Choroid plexus epithelial cell (primary cell): ENCODE data around the gene SMIM32.

Experiments used
- DNase-seq: peaks from one replicate; pipeline ENCODE4 v3.0.0-alpha.2; 2010; ENCODE audit warnings: low read depth
- H3K4me3 ChIP-seq: 2 replicates; pipeline ENCODE4 v1.5.1; 2011; ENCODE audit warnings: low read depth, mild to moderate bottlenecking, control low read depth, low read length, moderate library complexity
- TF ChIP-seq, protein P1 (sequence below): conservative IDR thresholded peaks from 2 replicates; pipeline ENCODE4 v1.5.1; 2011; ENCODE audit warnings: low read depth, mild to moderate bottlenecking, control low read depth, inconsistent platforms, low read length, moderate library complexity

SMIM32 gene

DNA sequence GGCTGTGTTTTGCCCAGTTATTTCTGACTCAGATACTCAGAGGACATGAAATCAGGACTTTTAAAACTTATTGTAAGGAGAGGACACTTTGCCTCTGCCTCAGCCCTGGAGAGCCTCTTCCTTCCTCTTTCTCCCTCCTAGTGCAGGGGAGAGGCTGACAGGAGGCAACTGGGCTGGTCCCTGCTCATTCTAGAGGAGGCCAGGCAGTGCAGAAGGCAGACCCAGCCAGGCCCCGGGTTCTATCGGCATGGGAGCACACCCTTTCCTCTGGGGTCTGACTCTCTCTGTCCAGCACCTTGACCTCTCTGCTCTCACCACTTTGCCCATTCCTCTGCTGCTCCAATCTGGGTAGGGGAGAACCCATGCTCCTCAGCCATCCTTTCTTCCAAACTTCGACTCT lies 16.0 kb upstream of the SMIM32 start:
- no peak overlapping the region for H3K4me3 ChIP-seq
- TF ChIP-seq, protein P1, sequence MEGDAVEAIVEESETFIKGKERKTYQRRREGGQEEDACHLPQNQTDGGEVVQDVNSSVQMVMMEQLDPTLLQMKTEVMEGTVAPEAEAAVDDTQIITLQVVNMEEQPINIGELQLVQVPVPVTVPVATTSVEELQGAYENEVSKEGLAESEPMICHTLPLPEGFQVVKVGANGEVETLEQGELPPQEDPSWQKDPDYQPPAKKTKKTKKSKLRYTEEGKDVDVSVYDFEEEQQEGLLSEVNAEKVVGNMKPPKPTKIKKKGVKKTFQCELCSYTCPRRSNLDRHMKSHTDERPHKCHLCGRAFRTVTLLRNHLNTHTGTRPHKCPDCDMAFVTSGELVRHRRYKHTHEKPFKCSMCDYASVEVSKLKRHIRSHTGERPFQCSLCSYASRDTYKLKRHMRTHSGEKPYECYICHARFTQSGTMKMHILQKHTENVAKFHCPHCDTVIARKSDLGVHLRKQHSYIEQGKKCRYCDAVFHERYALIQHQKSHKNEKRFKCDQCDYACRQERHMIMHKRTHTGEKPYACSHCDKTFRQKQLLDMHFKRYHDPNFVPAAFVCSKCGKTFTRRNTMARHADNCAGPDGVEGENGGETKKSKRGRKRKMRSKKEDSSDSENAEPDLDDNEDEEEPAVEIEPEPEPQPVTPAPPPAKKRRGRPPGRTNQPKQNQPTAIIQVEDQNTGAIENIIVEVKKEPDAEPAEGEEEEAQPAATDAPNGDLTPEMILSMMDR: no peak
- DNase-seq: no peak

DNA sequence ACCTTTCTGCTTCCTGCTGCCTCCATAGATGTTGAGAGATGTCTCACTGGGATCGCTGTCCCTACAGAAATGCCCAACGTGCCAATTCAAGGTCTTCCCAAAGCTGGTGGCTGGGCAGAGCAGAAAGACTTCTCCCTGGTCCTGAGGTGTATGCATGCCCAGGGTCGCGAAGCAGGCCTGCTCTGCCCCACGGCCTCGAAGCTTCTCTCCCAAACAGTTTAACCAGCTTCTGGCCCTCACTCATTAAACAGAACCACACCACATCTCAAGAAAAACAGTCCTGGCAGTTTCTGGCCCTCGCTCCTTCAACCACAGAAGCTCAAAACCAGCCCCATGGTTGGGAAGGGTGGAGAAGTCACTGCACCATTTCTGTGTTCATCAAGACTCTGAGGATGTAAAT lies 14.7 kb upstream of the SMIM32 start:
- TF ChIP-seq, protein P1: no peak
- no peak for DNase-seq
- no peak overlapping the region for H3K4me3 ChIP-seq

DNA sequence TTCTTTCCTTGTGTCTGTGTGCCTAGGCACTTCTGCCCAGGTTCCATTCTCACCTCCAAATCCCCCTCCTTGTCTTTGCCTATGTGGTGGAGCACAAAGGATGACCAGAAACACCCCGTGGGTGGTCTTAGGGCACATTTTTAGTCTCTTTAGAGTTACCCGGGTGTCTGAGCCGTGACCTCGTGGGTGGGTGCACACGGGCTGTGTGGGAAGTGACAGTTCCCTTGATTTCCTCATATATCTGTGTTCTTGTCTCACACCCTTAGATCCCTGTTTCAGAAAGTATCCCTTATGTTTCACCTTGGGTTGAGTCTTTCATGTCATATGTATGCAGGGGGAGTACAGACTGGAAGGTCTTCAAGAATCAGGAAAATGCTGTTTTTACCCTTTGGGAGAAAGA lies 13.4 kb upstream of the SMIM32 start:
- no peak for DNase-seq
- no peak overlapping the region for H3K4me3 ChIP-seq
- TF ChIP-seq, protein P1: no peak

DNA sequence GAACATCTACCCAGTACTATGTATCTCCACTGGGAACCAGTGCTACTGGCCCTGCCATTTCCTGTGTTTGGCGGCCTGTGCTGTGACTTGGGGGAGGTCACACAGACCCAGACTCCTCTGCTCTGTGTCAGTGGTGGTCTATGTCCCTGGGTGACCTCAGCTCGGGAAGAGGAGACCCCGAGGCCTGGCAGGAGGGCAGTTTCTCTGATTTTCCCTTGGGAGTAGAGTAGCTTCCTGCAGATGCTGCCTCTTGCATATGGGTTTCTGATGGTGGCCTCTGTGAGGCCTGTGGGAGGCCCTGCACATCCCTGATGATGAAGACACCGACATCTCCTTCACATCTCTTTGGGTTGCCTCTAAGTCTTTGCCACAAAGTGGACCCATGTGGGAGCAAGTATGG lies 13.0 kb upstream of the SMIM32 start:
- TF ChIP-seq, protein P1: no peak
- H3K4me3 ChIP-seq: no peak overlapping the region
- DNase-seq: no peak

DNA sequence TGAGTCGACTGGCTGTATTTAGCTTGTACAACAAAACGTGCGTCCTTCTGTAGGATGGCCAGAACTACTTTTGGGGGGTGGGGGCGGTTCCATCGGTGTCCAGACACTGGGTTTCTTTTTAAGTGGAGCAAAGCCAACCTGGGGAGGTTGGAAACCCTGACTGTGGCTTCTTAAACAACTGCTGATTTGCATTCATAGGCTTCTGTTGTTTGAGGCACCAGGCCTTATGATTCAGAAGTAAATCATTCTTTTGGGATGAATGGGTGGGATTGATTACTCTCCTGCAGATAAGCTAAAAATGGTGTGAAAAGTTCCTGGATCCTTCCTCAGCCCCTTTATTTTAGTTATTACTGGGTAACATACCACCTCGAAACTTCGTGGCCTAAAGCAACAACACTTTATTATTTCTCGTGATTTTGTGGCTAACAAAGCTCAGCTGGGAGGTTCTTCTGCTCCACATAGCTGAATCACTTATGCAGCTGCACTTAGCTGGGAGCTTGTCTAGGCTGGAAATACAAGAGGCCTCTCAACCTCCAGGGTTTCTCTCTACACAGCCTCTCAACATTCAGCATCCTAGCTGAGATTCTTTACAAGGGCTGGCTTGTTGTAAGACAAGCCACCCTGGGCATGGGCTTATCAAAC lies 12.2 kb upstream of the SMIM32 start:
- H3K4me3 ChIP-seq: no peak overlapping the region
- TF ChIP-seq, protein P1: no peak
- DNase-seq: no peak

DNA sequence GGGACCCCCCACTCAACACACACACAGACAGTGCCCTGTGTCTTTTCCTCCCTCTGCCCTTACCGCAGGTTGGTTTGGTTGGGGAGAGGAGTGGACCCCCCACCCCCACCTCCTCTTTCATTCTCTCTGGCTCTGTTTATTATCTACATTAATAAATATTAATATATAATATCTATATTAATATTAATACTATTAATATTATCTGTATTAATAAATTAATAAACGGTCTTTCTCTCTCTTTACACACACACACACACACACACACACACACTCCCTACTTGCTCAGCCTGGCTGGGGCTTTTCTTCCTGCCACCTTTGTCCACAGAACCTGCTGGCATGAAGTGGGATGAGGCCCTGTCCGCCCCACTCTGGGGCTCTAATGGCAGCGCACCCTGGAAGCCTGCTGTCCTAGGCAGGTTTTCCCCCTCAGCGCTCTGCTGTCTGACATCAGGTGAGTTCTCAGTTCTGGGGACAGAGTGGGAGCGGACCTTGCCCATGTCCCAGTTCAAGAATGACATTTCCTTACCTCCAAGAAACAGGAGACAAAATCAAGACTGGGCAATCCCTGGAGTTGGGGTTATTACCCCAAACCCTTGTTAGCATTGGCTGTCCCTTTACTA lies 10.5 kb upstream of the SMIM32 start:
- no peak overlapping the region for H3K4me3 ChIP-seq
- DNase-seq: no peak
- TF ChIP-seq, protein P1: no peak
